ENCODE measurements around the gene NPHS2.
A peak's percentile ranks its signal among the peaks of the same experiment; 100 is the strongest.

The NPHS2 gene

GRCh38 chr1:179587336-179587735 is 11.6 kb upstream of the NPHS2 start:
- Mint-ChIP-seq H3K36me3 (ENCODE audit: low read depth) (peaks cover 3% of the 10 kb centered on the region), H3K27me3 (ENCODE audit: low read depth) (peaks cover 16% of the 10 kb centered on the region), H3K4me1 (peaks cover 12% of the 10 kb centered on the region), H3K9me3 (no peaks in the 10 kb centered on the region), H3K4me3 (peak overlapping the region in 1 of 3 experiments; percentile 23), H3K27ac (no peak overlapping the region)
- TF ChIP-seq, protein P1, sequence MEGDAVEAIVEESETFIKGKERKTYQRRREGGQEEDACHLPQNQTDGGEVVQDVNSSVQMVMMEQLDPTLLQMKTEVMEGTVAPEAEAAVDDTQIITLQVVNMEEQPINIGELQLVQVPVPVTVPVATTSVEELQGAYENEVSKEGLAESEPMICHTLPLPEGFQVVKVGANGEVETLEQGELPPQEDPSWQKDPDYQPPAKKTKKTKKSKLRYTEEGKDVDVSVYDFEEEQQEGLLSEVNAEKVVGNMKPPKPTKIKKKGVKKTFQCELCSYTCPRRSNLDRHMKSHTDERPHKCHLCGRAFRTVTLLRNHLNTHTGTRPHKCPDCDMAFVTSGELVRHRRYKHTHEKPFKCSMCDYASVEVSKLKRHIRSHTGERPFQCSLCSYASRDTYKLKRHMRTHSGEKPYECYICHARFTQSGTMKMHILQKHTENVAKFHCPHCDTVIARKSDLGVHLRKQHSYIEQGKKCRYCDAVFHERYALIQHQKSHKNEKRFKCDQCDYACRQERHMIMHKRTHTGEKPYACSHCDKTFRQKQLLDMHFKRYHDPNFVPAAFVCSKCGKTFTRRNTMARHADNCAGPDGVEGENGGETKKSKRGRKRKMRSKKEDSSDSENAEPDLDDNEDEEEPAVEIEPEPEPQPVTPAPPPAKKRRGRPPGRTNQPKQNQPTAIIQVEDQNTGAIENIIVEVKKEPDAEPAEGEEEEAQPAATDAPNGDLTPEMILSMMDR (IDR thresholded peaks at IDR 0.05; ENCODE audit: unreplicated experiment in 3 of 3), result no peak

- TF ChIP-seq, protein P1 (IDR thresholded peaks at IDR 0.05; ENCODE audit: unreplicated experiment in 3 of 3), result peak; percentile 52 to 70 (median 53)
- Mint-ChIP-seq H3K9me3 (no peaks in the 10 kb centered on the region), H3K27me3 (ENCODE audit: low read depth) (peaks cover 16% of the 10 kb centered on the region), H3K4me3 (peak overlapping the region; percentile 55 to 67 (median 58)), H3K4me1 (peaks cover 12% of the 10 kb centered on the region), H3K36me3 (ENCODE audit: low read depth) (peaks cover 3% of the 10 kb centered on the region), H3K27ac (peak overlapping the region in 2 of 3 experiments; percentile 40 to 81)
Observed at GRCh38 chr1:179586107-179586823, 10.5 kb upstream of the NPHS2 start.

DNA sequence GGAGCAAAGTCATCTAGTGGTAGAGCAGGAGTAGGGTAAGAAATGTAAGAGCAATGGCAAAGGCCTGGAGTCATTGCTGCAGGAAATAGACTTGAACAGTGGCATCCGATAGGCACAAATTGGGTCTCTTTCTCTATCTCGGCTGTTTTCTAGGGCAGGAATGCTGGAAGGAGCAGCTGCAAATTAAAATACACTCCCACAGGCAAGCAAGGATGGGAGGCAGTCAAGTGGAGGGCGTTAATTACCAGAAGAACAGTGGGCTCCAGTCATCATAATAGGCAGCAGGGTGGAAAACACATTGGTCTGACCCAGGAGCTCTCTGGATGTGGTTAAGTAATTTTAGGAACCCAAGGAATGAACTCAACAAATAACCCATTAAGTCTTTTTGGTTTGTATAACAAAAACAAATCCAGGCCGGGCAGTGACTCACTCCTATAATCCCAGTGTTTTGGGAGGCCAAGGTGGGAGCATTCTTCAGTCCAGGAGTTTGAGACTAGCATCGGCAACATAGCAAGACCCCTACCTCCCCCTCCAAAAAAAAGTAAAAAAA is 8.1 kb upstream of the NPHS2 start:
- Mint-ChIP-seq H3K36me3 (ENCODE audit: low read depth) (peaks cover 3% of the 10 kb centered on the region), H3K4me1 (peaks cover 12% of the 10 kb centered on the region), H3K27ac (peak overlapping the region; percentile 6 to 92 (median 84)), H3K27me3 (ENCODE audit: low read depth) (peaks cover 16% of the 10 kb centered on the region), H3K4me3 (peak overlapping the region in 2 of 3 experiments; percentile 5 to 35), H3K9me3 (no peaks in the 10 kb centered on the region)
- TF ChIP-seq, protein P1 (IDR thresholded peaks at IDR 0.05; ENCODE audit: unreplicated experiment in 3 of 3), result no peak

DNA sequence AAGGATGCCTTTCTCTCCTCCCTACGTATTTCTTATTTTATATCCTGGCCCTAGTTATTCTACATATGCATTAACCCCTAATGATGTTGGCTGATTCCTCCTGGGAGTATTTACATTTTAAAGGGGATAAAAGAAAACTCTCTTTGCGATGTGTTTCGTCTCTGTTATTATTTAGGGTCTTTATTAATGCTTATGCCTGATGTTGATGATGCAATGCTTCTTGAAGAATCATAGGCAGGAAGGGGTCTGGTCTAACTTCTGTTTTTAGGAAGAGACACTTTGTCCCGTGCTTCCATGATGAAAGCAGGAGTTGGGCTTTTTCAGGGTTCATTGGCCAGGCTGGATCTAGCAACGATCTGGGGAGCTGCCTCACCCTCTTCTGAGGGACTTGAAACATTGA is 761 bp upstream of the NPHS2 start:
- Mint-ChIP-seq H3K27me3 (ENCODE audit: low read depth) (peaks cover 51% of the 10 kb centered on the region), H3K36me3 (ENCODE audit: low read depth) (peaks cover 24% of the 10 kb centered on the region), H3K27ac (peak overlapping the region; percentile 59 to 92 (median 67)), H3K9me3 (peaks cover 5% of the 10 kb centered on the region), H3K4me3 (peak overlapping the region; percentile 66 to 76 (median 71)), H3K4me1 (peaks cover 21% of the 10 kb centered on the region)
- TF ChIP-seq, protein P1 (IDR thresholded peaks at IDR 0.05; ENCODE audit: unreplicated experiment in 3 of 3), result no peak

DNA sequence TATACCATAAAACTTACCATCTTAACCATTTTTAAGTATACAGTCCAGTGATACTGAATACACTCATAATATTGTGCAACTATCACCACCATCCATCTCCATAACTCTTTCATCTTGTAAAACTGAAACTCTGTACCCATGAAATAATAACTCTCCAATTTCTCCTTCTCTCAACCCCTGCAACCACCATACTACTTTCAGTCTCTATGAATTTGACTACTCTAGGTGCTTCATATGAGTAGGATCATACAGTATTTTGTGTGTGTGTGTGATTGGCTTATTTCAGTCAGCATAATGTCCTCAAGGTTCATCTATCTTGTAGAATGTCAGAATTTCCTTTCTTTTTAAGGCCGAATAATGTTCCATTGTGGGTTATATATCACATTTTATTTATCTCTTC is 17.7 kb downstream of the NPHS2 start:
- TF ChIP-seq, protein P1 (IDR thresholded peaks at IDR 0.05; ENCODE audit: unreplicated experiment in 3 of 3), result no peak
- Mint-ChIP-seq H3K4me3 (no peak overlapping the region), H3K27ac (peak overlapping the region in 1 of 3 experiments; percentile 3), H3K27me3 (ENCODE audit: low read depth) (no peaks in the 10 kb centered on the region), H3K36me3 (ENCODE audit: low read depth) (peaks cover 11% of the 10 kb centered on the region), H3K4me1 (no peaks in the 10 kb centered on the region), H3K9me3 (peaks cover 2% of the 10 kb centered on the region)
